Fibroblast of villous mesenchyme (primary cell): ENCODE data around the gene WNK4. TPM values are rescaled to one million over a fixed set of nuclear protein-coding genes. Genes with fewer than 3 reads are reported as not detected.
"Not testable (repeated sequence)": the region's sequence is repeated elsewhere in the genome, so short reads cannot be mapped to it uniquely, and the experiment has no call there.

Source experiments
- DNase-seq: peaks from one replicate; pipeline ENCODE4 v3.0.0-alpha.2; 2010; ENCODE audit warnings: low read depth
- H3K4me3 ChIP-seq: 2 replicates; pipeline ENCODE4 v1.5.1; 2011; ENCODE audit warnings: low read depth, mild to moderate bottlenecking, low read length
- CTCF ChIP-seq: IDR thresholded peaks from 2 replicates; pipeline ENCODE4 v1.5.1; 2012; ENCODE audit warnings: low read depth, mild to moderate bottlenecking, low read length; ENCODE audit not compliant: insufficient read depth
- total RNA-seq: library from RNA; depleted of rRNA; stranded (reverse); fragments of >200 nt; gene quantifications from 2 replicates; pipeline ENCODE4 v1.2.3, GENCODE V29; 2012

The WNK4 gene
- total RNA-seq, 1 donor: 3.9 TPM

GRCh38 chr17:42760652-42761581 lies 19.5 kb upstream of the WNK4 start, which contains the start of gene RAMP2:
Gene RAMP2, plus strand, starts transcription at chr17:42761227. Its CDS starts 35 bp downstream, at chr17:42761262.
- TF ChIP-seq CTCF: no peak
- DNase-seq: no peak
- H3K4me3 ChIP-seq: peak within 1 kb of the TSS; percentile 50

- H3K4me3 ChIP-seq: peak overlapping the region; percentile 50
- no peak for TF ChIP-seq CTCF
- DNase-seq: no peak
These were observed 18.8 kb upstream of the WNK4 start for GRCh38 chr17:42761638-42762037.

GRCh38 chr17:42766124-42766523 lies 14.3 kb upstream of the WNK4 start:
- TF ChIP-seq CTCF: no peak
- no peak overlapping the region for H3K4me3 ChIP-seq
- no peak for DNase-seq

- no peak for TF ChIP-seq CTCF
These were observed 12.9 kb upstream of the WNK4 start for GRCh38 chr17:42767512-42767911.

GRCh38 chr17:42768006-42768405 lies 12.4 kb upstream of the WNK4 start:
- H3K4me3 ChIP-seq, DNase-seq: not testable (repeated sequence)

More at GRCh38 chr17:42767512-42767911, 12.9 kb upstream of the WNK4 start:
- H3K4me3 ChIP-seq: no peak overlapping the region
- DNase-seq: no peak

- H3K4me3 ChIP-seq, DNase-seq: not testable (repeated sequence)
These were observed 10.4 kb upstream of the WNK4 start for GRCh38 chr17:42769964-42770363.

GRCh38 chr17:42772945-42773289 lies 7.5 kb upstream of the WNK4 start:
- TF ChIP-seq CTCF: no peak
- H3K4me3 ChIP-seq: peak overlapping the region; percentile 91
- DNase-seq: no peak

- TF ChIP-seq CTCF: no peak
- peak; percentile 85 for DNase-seq
- H3K4me3 ChIP-seq: peak within 1 kb of the TSS; percentile 91
These were observed 6.9 kb upstream of the WNK4 start, which contains the start of gene VPS25 for GRCh38 chr17:42773290-42774035. Gene VPS25, plus strand, starts transcription at chr17:42773449. Its CDS starts 27 bp downstream, at chr17:42773476.
